Measurements from ENCODE around the gene C11orf24.

- TF ChIP-seq POLR2A (IDR thresholded peaks at IDR 0.05) (no peak), CTCF (IDR thresholded peaks at IDR 0.05) (no peak), POLR2AphosphoS5 (IDR thresholded peaks at IDR 0.05) (no peak)
These were observed 41.2 kb upstream of the C11orf24 start for GRCh38 chr11:68312780-68313573.
